Pulmonary artery endothelial cell (primary cell): Measurements from ENCODE around the gene ZCCHC12. TPM values are rescaled to one million over a fixed set of nuclear protein-coding genes. Genes with fewer than 3 reads are reported as not detected.
A peak's percentile ranks its signal among the peaks of the same experiment; 100 is the strongest.
"Not testable (repeated sequence)": the region's sequence is repeated elsewhere in the genome, so short reads cannot be mapped to it uniquely, and the experiment has no call there.

Source experiments
- DNase-seq: peaks from one replicate; pipeline ENCODE4 v3.0.0-alpha.2; 2011; ENCODE audit warnings: low read depth, low spot score
- total RNA-seq: library from RNA; depleted of rRNA; stranded (reverse); fragments of >200 nt; gene quantifications from 2 replicates; pipeline ENCODE4 v1.2.3, GENCODE V29; 2014

Gene ZCCHC12
- 0.07 TPM in 1 of 2 replicates, not detected in the other for total RNA-seq

- no peak for DNase-seq
Measured at GRCh38 chrX:118823263-118824172, at the start of gene ZCCHC12. Gene ZCCHC12, plus strand, starts transcription at chrX:118823824. Its CDS starts 1,421 bp downstream, at chrX:118825245.

GRCh38 chrX:118779581-118779980, 44.0 kb upstream of the ZCCHC12 start:
- DNase-seq, result no peak

GRCh38 chrX:118780509-118780908, 43.1 kb upstream of the ZCCHC12 start:
- DNase-seq, result no peak

GRCh38 chrX:118780911-118781310, 42.7 kb upstream of the ZCCHC12 start:
- no peak for DNase-seq

GRCh38 chrX:118795528-118796280, 27.9 kb upstream of the ZCCHC12 start:
- no peak for DNase-seq

GRCh38 chrX:118802857-118803256, 20.8 kb upstream of the ZCCHC12 start:
- no peak for DNase-seq

- DNase-seq, result no peak
Measured at GRCh38 chrX:118807151-118808017, 16.2 kb upstream of the ZCCHC12 start.

- DNase-seq, result not testable (repeated sequence)
Measured at GRCh38 chrX:118817257-118817656, 6.4 kb upstream of the ZCCHC12 start.

- DNase-seq, result no peak
Measured at GRCh38 chrX:118824173-118824730, 628 bp downstream of the ZCCHC12 start.

GRCh38 chrX:118825227-118825626, 1.6 kb downstream of the ZCCHC12 start:
- no peak for DNase-seq

GRCh38 chrX:118839334-118839958, 15.8 kb downstream of the ZCCHC12 start:
- no peak for DNase-seq

GRCh38 chrX:118847676-118848075, 24.1 kb downstream of the ZCCHC12 start:
- DNase-seq, result peak; percentile 20

GRCh38 chrX:118853596-118853995, 30.0 kb downstream of the ZCCHC12 start:
- no peak for DNase-seq

- DNase-seq, result no peak
Measured at GRCh38 chrX:118855681-118856310, 32.2 kb downstream of the ZCCHC12 start.

- DNase-seq, result no peak
Measured at GRCh38 chrX:118857006-118857405, 33.4 kb downstream of the ZCCHC12 start.

- DNase-seq, result no peak
Measured at GRCh38 chrX:118861338-118861737, 37.7 kb downstream of the ZCCHC12 start.

- DNase-seq, result no peak
Measured at GRCh38 chrX:118862091-118862490, 38.5 kb downstream of the ZCCHC12 start.

- DNase-seq, result no peak
Measured at GRCh38 chrX:118862979-118863378, 39.4 kb downstream of the ZCCHC12 start.

- no peak for DNase-seq
Measured at GRCh38 chrX:118864063-118864635, 40.5 kb downstream of the ZCCHC12 start.

GRCh38 chrX:118865231-118865630, 41.6 kb downstream of the ZCCHC12 start:
- DNase-seq, result no peak
